Hematopoietic multipotent progenitor cell treated with erythropoietin and hydrocortisone succinate and interleukin-3 and kit ligand, for 6 days (in vitro differentiated cells): ENCODE results near the gene POGLUT2.

Experiments used
- DNase-seq: peaks from one replicate; pipeline ENCODE4 v3.0.0-alpha.2; 2015

Gene POGLUT2

GRCh38 chr13:102761071-102761470, 37.7 kb downstream of the POGLUT2 start:
- no peak for DNase-seq

GRCh38 chr13:102758842-102759241, 39.9 kb downstream of the POGLUT2 start:
- no peak for DNase-seq

- DNase-seq: no peak
Measured at GRCh38 chr13:102757006-102757405, 41.8 kb downstream of the POGLUT2 start.

GRCh38 chr13:102751886-102752285, 46.9 kb downstream of the POGLUT2 start:
- DNase-seq: peak; percentile 57

GRCh38 chr13:102742506-102742905, 56.3 kb downstream of the POGLUT2 start:
- no peak for DNase-seq

GRCh38 chr13:102742101-102742500, 56.7 kb downstream of the POGLUT2 start:
- DNase-seq: no peak
